ENCODE measurements around the gene FXYD3. TPM values are rescaled to one million over a fixed set of nuclear protein-coding genes. Genes with fewer than 3 reads are reported as not detected.

Gene FXYD3
- total RNA-seq, 1 donor from 2014 or later = not detected

DNA sequence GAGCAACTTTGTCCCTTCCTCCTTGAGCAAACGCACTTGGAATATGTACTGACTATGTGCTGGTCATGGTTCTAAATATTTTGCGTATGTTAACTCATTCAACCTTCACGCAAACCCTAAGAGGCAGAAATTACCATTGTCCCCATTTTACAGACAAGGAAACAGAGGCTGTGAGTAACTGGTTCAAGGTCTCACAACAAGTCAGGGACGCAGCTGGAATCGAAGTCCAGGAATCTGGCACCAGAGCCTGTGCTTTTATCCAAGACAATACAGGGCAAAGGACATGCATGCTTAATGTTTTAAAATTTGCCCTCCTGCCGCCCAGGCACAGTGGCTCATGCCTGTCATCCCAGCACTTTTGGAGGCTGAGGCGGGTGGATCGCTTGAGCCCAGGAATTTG lies 44.0 kb downstream of the FXYD3 start:
- Histone ChIP-seq H3K4me1 (peaks cover 4% of the 10 kb centered on the region), H3K4me2 (no peak overlapping the region), H3K27ac (no peak overlapping the region), H3F3A (ENCODE audit: low read depth) (no peaks in the 10 kb centered on the region), H3K36me3 (no peaks in the 10 kb centered on the region), H2AFZ (replicated peaks) (no peak overlapping the region), H3K9ac (no peak overlapping the region), H4K20me1 (ENCODE audit: low read depth) (no peaks in the 10 kb centered on the region), H3K79me2 (ENCODE audit: low read depth) (no peaks in the 10 kb centered on the region), H3K27me3 (peaks cover 17% of the 10 kb centered on the region), H3K9me3 (ENCODE audit: low read depth) (no peaks in the 10 kb centered on the region), H3K4me3 (no peak overlapping the region)
- no peak for TF ChIP-seq EZH2phosphoT487 (IDR thresholded peaks at IDR 0.05)
- no peak for TF ChIP-seq EZH2 (IDR thresholded peaks at IDR 0.05)
- TF ChIP-seq, protein P1, sequence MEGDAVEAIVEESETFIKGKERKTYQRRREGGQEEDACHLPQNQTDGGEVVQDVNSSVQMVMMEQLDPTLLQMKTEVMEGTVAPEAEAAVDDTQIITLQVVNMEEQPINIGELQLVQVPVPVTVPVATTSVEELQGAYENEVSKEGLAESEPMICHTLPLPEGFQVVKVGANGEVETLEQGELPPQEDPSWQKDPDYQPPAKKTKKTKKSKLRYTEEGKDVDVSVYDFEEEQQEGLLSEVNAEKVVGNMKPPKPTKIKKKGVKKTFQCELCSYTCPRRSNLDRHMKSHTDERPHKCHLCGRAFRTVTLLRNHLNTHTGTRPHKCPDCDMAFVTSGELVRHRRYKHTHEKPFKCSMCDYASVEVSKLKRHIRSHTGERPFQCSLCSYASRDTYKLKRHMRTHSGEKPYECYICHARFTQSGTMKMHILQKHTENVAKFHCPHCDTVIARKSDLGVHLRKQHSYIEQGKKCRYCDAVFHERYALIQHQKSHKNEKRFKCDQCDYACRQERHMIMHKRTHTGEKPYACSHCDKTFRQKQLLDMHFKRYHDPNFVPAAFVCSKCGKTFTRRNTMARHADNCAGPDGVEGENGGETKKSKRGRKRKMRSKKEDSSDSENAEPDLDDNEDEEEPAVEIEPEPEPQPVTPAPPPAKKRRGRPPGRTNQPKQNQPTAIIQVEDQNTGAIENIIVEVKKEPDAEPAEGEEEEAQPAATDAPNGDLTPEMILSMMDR (IDR thresholded peaks at IDR 0.05) = no peak
- no peak for DNase-seq (ENCODE audit: low spot score)
- Mint-ChIP-seq H3K27me3 (ENCODE audit: insufficient read depth, low read depth) (peaks cover 28% of the 10 kb centered on the region), H3K4me1 (peaks cover 6% of the 10 kb centered on the region), H3K36me3 (no peaks in the 10 kb centered on the region), H3K4me3 (no peak overlapping the region), H3K27ac (no peak overlapping the region), H3K9me3 (peaks cover 9% of the 10 kb centered on the region)

DNA sequence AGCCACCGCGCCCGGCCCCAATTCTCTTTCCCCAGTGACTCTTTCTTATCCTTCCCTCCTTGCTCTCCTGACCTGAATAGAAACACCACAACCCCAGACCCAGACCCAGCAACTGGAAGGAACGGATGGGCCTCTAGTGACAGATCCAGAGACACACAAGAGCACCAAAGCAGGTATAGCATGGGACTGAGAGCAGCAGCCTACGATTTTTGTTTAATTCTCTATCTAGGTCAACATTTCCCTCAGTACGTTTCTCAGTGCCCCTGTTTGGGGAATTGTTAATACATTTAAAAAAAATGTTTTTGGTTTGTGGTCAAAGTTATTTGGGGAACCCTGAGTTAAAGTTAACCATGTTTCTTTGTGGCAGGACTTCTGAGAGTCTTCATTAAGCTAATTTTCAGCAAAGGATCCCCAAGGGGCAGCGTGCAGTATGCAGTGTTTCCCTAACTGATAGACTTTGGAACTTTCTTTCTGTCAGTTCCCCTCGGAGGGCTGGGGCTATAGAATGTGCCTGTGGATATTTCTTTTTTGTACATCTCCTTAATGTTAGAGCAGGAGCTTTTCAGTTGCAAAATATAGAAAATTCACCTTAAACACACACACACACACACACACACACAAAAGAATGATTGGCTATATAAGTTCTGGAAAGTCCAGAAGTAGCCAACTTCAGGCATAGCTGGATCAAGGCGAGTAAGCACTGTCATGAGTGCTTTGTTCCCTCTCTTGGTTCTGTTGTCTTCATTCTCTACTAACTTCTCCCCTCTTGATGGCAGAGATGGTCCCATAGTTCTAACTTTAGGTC lies 45.2 kb downstream of the FXYD3 start:
- no peak overlapping the region for H3K9ac ChIP-seq
- no peak overlapping the region for H3K4me3 Mint-ChIP-seq
- H3K27me3 Mint-ChIP-seq (ENCODE audit: insufficient read depth, low read depth) = peaks cover 17% of the 10 kb centered on the region
- H3K36me3 Mint-ChIP-seq = no peaks in the 10 kb centered on the region
- H3K4me1 ChIP-seq = no peaks in the 10 kb centered on the region
- no peak overlapping the region for H3K4me3 ChIP-seq
- TF ChIP-seq EZH2 (IDR thresholded peaks at IDR 0.05) = no peak
- no peaks in the 10 kb centered on the region for H3K36me3 ChIP-seq
- no peaks in the 10 kb centered on the region for H3K79me2 ChIP-seq (ENCODE audit: low read depth)
- H3K4me1 Mint-ChIP-seq = no peaks in the 10 kb centered on the region
- H3K27ac Mint-ChIP-seq = no peak overlapping the region
- peaks cover 5% of the 10 kb centered on the region for H3K27me3 ChIP-seq
- no peak overlapping the region for H2AFZ ChIP-seq (replicated peaks)
- no peak for DNase-seq (ENCODE audit: low spot score)
- H3K27ac ChIP-seq = no peak overlapping the region
- H3K9me3 ChIP-seq (ENCODE audit: low read depth) = no peaks in the 10 kb centered on the region
- H4K20me1 ChIP-seq (ENCODE audit: low read depth) = no peaks in the 10 kb centered on the region
- peaks cover 12% of the 10 kb centered on the region for H3K9me3 Mint-ChIP-seq
- no peaks in the 10 kb centered on the region for H3F3A ChIP-seq (ENCODE audit: low read depth)
- H3K4me2 ChIP-seq = no peak overlapping the region

DNA sequence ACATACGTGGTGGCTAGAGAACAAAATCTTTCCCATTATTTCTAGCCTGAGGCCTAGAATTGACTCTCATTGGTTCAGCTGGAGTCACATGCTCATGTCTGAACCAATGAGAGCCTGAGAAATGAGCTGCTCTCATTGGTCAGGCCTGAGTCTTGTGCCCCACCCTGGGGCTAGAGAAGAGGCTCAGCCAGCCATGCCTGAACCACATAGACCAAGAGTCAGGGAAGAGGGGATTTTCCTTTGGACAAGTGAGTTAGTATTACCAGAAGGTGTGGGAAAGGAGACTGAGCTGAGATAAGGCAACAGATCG lies 45.8 kb downstream of the FXYD3 start:
- no peak overlapping the region for H3K4me2 ChIP-seq
- H2AFZ ChIP-seq (replicated peaks) = no peak overlapping the region
- TF ChIP-seq EZH2 (IDR thresholded peaks at IDR 0.05) (no peak), EZH2phosphoT487 (IDR thresholded peaks at IDR 0.05) (no peak)
- TF ChIP-seq, protein P1 (IDR thresholded peaks at IDR 0.05) = no peak
- Mint-ChIP-seq H3K4me1 (no peaks in the 10 kb centered on the region), H3K27me3 (ENCODE audit: insufficient read depth, low read depth) (peaks cover 12% of the 10 kb centered on the region), H3K9me3 (peaks cover 13% of the 10 kb centered on the region), H3K27ac (no peak overlapping the region), H3K4me3 (no peak overlapping the region), H3K36me3 (no peaks in the 10 kb centered on the region)
- H3K4me3 ChIP-seq = no peak overlapping the region
- no peaks in the 10 kb centered on the region for H3K27me3 ChIP-seq
- no peaks in the 10 kb centered on the region for H4K20me1 ChIP-seq (ENCODE audit: low read depth)
- H3K36me3 ChIP-seq = no peaks in the 10 kb centered on the region
- H3K79me2 ChIP-seq (ENCODE audit: low read depth) = no peaks in the 10 kb centered on the region
- DNase-seq (ENCODE audit: low spot score) = no peak
- no peaks in the 10 kb centered on the region for H3K4me1 ChIP-seq
- no peak overlapping the region for H3K9ac ChIP-seq
- no peaks in the 10 kb centered on the region for H3F3A ChIP-seq (ENCODE audit: low read depth)
- H3K9me3 ChIP-seq (ENCODE audit: low read depth) = no peaks in the 10 kb centered on the region
- no peak overlapping the region for H3K27ac ChIP-seq
